ENCODE measurements around the gene PAK3. TPM values are rescaled to one million over a fixed set of nuclear protein-coding genes. Genes with fewer than 3 reads are reported as not detected.

PAK3 gene
- total and polyA plus RNA-seq, 7 donors, result 0.04 to 0.71 (median 0.15) TPM

GRCh38 chrX:111083081-111083480 lies 12.9 kb upstream of the PAK3 start:
- 50 to 66% (median 60%) methylated on average over 1 of the region's 1 CpG for WGBS, 3 donors
- DNase-seq (no peak), ATAC-seq (no peak)
- Histone ChIP-seq H3K4me3 (no peak overlapping the region), H3K4me1 (no peaks in the 10 kb centered on the region), H3K27me3 (ENCODE audit: insufficient read depth in 3 of 3, low read length in 2 of 3) (peaks cover 0 to 20% (median 0%) of the 10 kb centered on the region in 3 donors), H3K9me3 (no peaks in the 10 kb centered on the region), H3K27ac (no peak overlapping the region), H3K36me3 (ENCODE audit: insufficient read depth in 1 of 2, low read depth in 1 of 2) (no peaks in the 10 kb centered on the region)
- TF ChIP-seq CTCF (IDR thresholded peaks at IDR 0.05), result no peak
- intact Hi-C loops (cut with DNase I), result no loop called here

DNA sequence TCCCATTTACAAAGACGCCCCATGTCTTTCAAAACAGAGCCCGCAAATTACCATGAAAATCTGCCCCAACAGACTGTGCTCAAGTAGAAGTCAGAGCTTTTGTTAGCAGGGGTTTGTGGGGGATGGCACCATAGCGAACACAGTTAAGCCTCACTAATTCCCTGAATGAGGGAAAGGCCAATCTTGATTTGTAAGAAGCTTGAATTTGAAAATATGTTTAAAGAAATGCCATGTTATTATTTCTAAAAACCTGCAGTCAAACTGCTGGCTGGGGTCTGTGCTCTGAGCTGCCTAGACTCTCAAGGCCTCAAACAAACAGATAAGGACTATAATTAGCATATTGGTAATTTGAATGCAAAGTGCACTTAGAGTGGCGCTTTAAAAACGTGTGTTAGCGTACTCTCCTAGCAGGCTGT lies 9.4 kb upstream of the PAK3 start:
- Histone ChIP-seq H3K4me3 (no peak overlapping the region), H3K27me3 (ENCODE audit: insufficient read depth in 3 of 3, low read length in 2 of 3) (peaks cover 0 to 42% (median 0%) of the 10 kb centered on the region in 3 donors), H3K9me3 (no peaks in the 10 kb centered on the region), H3K4me1 (no peaks in the 10 kb centered on the region), H3K27ac (no peak overlapping the region), H3K36me3 (ENCODE audit: insufficient read depth in 1 of 2, low read depth in 1 of 2) (no peaks in the 10 kb centered on the region)
- intact Hi-C loops (cut with DNase I), result no loop called here
- WGBS, 3 donors, result 34 to 53% (median 47%) methylated on average over 6 of the region's 6 CpGs
- ATAC-seq, result no peak
- DNase-seq, result no peak
- TF ChIP-seq CTCF (IDR thresholded peaks at IDR 0.05), result no peak

- DNase-seq (no peak), ATAC-seq (no peak)
- intact Hi-C loops (cut with DNase I), result no loop called here
- no peak overlapping the region for H3K4me3 ChIP-seq
- no peaks in the 10 kb centered on the region for H3K9me3 ChIP-seq
- TF ChIP-seq CTCF (IDR thresholded peaks at IDR 0.05), result no peak
- no peaks in the 10 kb centered on the region for H3K36me3 ChIP-seq (ENCODE audit: insufficient read depth in 1 of 2, low read depth in 1 of 2)
- H3K27ac ChIP-seq, result no peak overlapping the region
- peaks cover 0 to 43% (median 0%) of the 10 kb centered on the region in 3 donors for H3K27me3 ChIP-seq (ENCODE audit: insufficient read depth in 3 of 3, low read length in 2 of 3)
- H3K4me1 ChIP-seq, result no peaks in the 10 kb centered on the region
- WGBS, 3 donors, result 54 to 78% (median 63%) methylated on average over 3 of the region's 3 CpGs
Measured at GRCh38 chrX:111088628-111089027, 7.4 kb upstream of the PAK3 start.

DNA sequence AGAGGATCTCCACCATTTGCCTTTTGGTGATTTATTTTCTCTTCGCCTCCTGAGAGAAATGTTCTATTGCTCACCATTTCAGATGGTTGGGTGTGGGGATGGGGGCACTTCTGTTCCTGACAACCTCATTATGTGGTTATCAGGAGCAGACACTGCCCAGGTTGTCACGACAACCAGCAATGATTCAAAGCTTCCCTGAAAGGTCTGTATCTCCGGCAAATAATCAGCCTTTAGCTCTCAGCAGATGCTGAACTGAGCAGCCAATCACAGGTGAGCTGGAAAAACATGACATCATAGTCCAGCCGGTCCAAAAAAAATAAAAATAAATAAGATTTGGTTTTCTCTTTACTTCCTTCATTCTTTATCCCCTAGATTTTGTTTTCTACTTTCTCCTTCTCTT lies 5.5 kb upstream of the PAK3 start:
- ATAC-seq (no peak), DNase-seq (no peak)
- Histone ChIP-seq H3K9me3 (no peaks in the 10 kb centered on the region), H3K27me3 (ENCODE audit: insufficient read depth in 3 of 3, low read length in 2 of 3) (peaks cover 0 to 55% (median 0%) of the 10 kb centered on the region in 3 donors), H3K4me1 (no peaks in the 10 kb centered on the region), H3K27ac (no peak overlapping the region), H3K4me3 (no peak overlapping the region), H3K36me3 (ENCODE audit: insufficient read depth in 1 of 2, low read depth in 1 of 2) (no peaks in the 10 kb centered on the region)
- intact Hi-C loops (cut with DNase I), result no loop called here
- 53 to 78% (median 72%) methylated on average over 4 of the region's 4 CpGs for WGBS, 3 donors
- no peak for TF ChIP-seq CTCF (IDR thresholded peaks at IDR 0.05)

DNA sequence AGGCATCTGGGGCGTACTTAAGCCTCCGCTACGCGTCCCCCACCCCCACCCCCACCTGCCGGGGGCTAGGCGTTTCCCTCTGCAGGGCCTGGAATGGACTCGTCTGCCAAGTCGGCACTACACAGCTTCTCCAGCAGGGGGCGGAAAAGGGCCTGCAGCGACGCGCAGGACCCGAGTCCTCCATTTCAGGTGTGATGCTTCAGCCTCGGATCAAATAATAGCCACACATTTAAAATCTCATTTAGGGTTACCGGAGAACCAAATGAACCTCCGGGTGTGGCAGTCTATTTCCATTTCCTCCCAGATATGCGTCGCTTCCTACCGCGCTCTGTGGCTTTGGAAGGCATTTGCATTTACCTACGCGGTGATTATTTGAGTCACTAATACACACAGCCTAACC lies 2.9 kb downstream of the PAK3 start:
- DNase-seq, result peak in 1 of 2 donors; percentile 51
- H3K27ac ChIP-seq, result no peak overlapping the region

More for the DNA sequence above, 2.9 kb downstream of the PAK3 start:
- intact Hi-C loops (cut with DNase I), result no loop called here
- Histone ChIP-seq H3K36me3 (ENCODE audit: insufficient read depth in 1 of 2, low read depth in 1 of 2) (no peaks in the 10 kb centered on the region), H3K27me3 (ENCODE audit: insufficient read depth in 3 of 3, low read length in 2 of 3) (peaks cover 0 to 34% (median 3%) of the 10 kb centered on the region in 3 donors), H3K9me3 (no peaks in the 10 kb centered on the region), H3K4me1 (no peaks in the 10 kb centered on the region), H3K4me3 (no peak overlapping the region)
- 36 to 49% (median 47%) methylated on average over 18 to 22 of the region's 22 CpGs for WGBS, 3 donors
- peak; percentile 48 for TF ChIP-seq CTCF (IDR thresholded peaks at IDR 0.05)
- ATAC-seq, result no peak
